Fibroblast of lung (primary cell): ENCODE results near the gene ATP13A4. TPM values are rescaled to one million over a fixed set of nuclear protein-coding genes. Genes with fewer than 3 reads are reported as not detected.
"Not testable (repeated sequence)": the region's sequence is repeated elsewhere in the genome, so short reads cannot be mapped to it uniquely, and the experiment has no call there.

Experiments used
- DNase-seq, 2 donors: peaks; one replicate each; pipeline versions ENCODE4 v3.0.0 to v3.0.0-alpha.2; 2010; ENCODE audit warnings: low read depth in 2 of 2
- H2AFZ ChIP-seq: 2 replicates; pipeline ENCODE4 v1.5.1; 2012; ENCODE audit warnings: low read length, control low read depth, inconsistent platforms
- H3K27ac ChIP-seq: 2 replicates; pipeline ENCODE4 v1.5.1; 2011; ENCODE audit warnings: low read length, control low read depth; ENCODE audit not compliant: insufficient read depth
- H3K27me3 ChIP-seq: 2 replicates; pipeline ENCODE4 v1.5.1; 2011; ENCODE audit warnings: mild to moderate bottlenecking, low read length; ENCODE audit not compliant: control insufficient read depth, insufficient read depth
- H3K36me3 ChIP-seq: 2 replicates; pipeline ENCODE4 v1.5.1; 2011; ENCODE audit warnings: low read length; ENCODE audit not compliant: control insufficient read depth, insufficient read depth
- H3K4me1 ChIP-seq: 2 replicates; pipeline ENCODE4 v1.5.1; 2011; ENCODE audit warnings: low read length; ENCODE audit not compliant: control insufficient read depth, insufficient read depth; ENCODE audit errors: extremely low read depth
- H3K4me2 ChIP-seq: 2 replicates; pipeline ENCODE4 v1.5.1; 2011; ENCODE audit warnings: low read length, control low read depth; ENCODE audit not compliant: insufficient read depth; ENCODE audit errors: extremely low read depth
- H3K4me3 ChIP-seq, 4 experiments: fragments of 200-600 bp in 1 of 4; sonication (generic) in 1 of 4; replicated peaks in 1 of 4; 2 replicates each; pipeline ENCODE4 v1.5.1; 2011 to 2016; ENCODE audit warnings: low read length in 4 of 4, low read depth in 3 of 4, mild to moderate bottlenecking in 3 of 4, control low read depth in 2 of 4, inconsistent platforms in 1 of 4, mixed read lengths in 1 of 4; ENCODE audit not compliant: insufficient read depth in 1 of 4; ENCODE audit errors: control extremely low read depth in 1 of 4
- H3K79me2 ChIP-seq: 2 replicates; pipeline ENCODE4 v1.5.1; 2012; ENCODE audit warnings: mild to moderate bottlenecking, low read length, inconsistent platforms; ENCODE audit not compliant: control insufficient read depth, insufficient read depth
- H3K9ac ChIP-seq: 2 replicates; pipeline ENCODE4 v1.5.1; 2011; ENCODE audit warnings: mild to moderate bottlenecking, low read length, control low read depth; ENCODE audit not compliant: insufficient read depth
- H3K9me3 ChIP-seq: 2 replicates; pipeline ENCODE4 v1.5.1; 2012; ENCODE audit warnings: low read depth, low read length; ENCODE audit not compliant: control insufficient read depth, insufficient read depth
- H4K20me1 ChIP-seq: 2 replicates; pipeline ENCODE4 v1.5.1; 2011; ENCODE audit warnings: low read length; ENCODE audit not compliant: control insufficient read depth, insufficient read depth; ENCODE audit errors: extremely low read depth
- CTCF ChIP-seq, 2 donors: IDR thresholded peaks in 1 of 2; conservative IDR thresholded peaks in 1 of 2; 1 replicate in 1 of 2; 2 replicates in 1 of 2; pipeline ENCODE4 v1.5.1; 2011 to 2012; ENCODE audit warnings: low read length in 2 of 2, control low read depth in 1 of 2, inconsistent platforms in 1 of 2, low read depth in 1 of 2, mild to moderate bottlenecking in 1 of 2
- EZH2 ChIP-seq: IDR thresholded peaks from 2 replicates; pipeline ENCODE4 v1.5.1; 2012; ENCODE audit warnings: low read length, control low read depth, mild to moderate bottlenecking; ENCODE audit errors: missing control alignments
- polyA plus RNA-seq, 2 donors: library from polyadenylated mRNA; depleted of rRNA in 1 of 2; stranded (reverse) in 1 of 2; unstranded in 1 of 2; fragments of >200 nt; gene quantifications; 2 replicates each; pipeline ENCODE4 v1.2.1, GENCODE V29; 2011 to 2012; ENCODE audit warnings: missing spikeins in 1 of 2
- total RNA-seq: library from RNA; depleted of rRNA; stranded (reverse); fragments of >200 nt; gene quantifications from 2 replicates; pipeline ENCODE4 v1.2.1, GENCODE V29; 2014

ATP13A4 gene
- total and polyA plus RNA-seq, 2 donors (not counting 1 experiment from before 2014, with no cell fraction given) = 0.01 to 0.33 TPM

GRCh38 chr3:193544289-193544688 is 10.4 kb downstream of the ATP13A4 start:
- no peaks in the 10 kb centered on the region for H3K36me3 ChIP-seq
- H3K79me2 ChIP-seq = no peaks in the 10 kb centered on the region
- H3K27ac ChIP-seq = no peak overlapping the region
- no peak overlapping the region for H3K9ac ChIP-seq
- no peak overlapping the region for H2AFZ ChIP-seq
- TF ChIP-seq CTCF (conservative IDR thresholded peaks at IDR 0.05 in 1 of 2, IDR thresholded peaks at IDR 0.05 in 1 of 2; ENCODE audit: low read depth in 1 of 2, low read length in 2 of 2) = no peak
- no peak for TF ChIP-seq EZH2
- no peak for DNase-seq
- H3K4me1 ChIP-seq = no peaks in the 10 kb centered on the region
- H3K4me3 ChIP-seq = no peak overlapping the region
- no peak overlapping the region for H3K4me2 ChIP-seq
- H4K20me1 ChIP-seq = no peaks in the 10 kb centered on the region
- H3K27me3 ChIP-seq = no peaks in the 10 kb centered on the region
- no peaks in the 10 kb centered on the region for H3K9me3 ChIP-seq

- H3K27ac ChIP-seq = no peak overlapping the region
- no peaks in the 10 kb centered on the region for H3K27me3 ChIP-seq
- no peaks in the 10 kb centered on the region for H3K4me1 ChIP-seq
- H4K20me1 ChIP-seq = no peaks in the 10 kb centered on the region
- H2AFZ ChIP-seq = no peak overlapping the region
- H3K36me3 ChIP-seq = no peaks in the 10 kb centered on the region
- no peak for TF ChIP-seq CTCF (conservative IDR thresholded peaks at IDR 0.05 in 1 of 2, IDR thresholded peaks at IDR 0.05 in 1 of 2; ENCODE audit: low read depth in 1 of 2, low read length in 2 of 2)
- no peak for TF ChIP-seq EZH2
- H3K9ac ChIP-seq = no peak overlapping the region
- no peak for DNase-seq
- no peaks in the 10 kb centered on the region for H3K9me3 ChIP-seq
- no peak overlapping the region for H3K4me2 ChIP-seq
- H3K79me2 ChIP-seq = no peaks in the 10 kb centered on the region
- no peak overlapping the region for H3K4me3 ChIP-seq
Observed at GRCh38 chr3:193530231-193531165, 24.2 kb downstream of the ATP13A4 start.

GRCh38 chr3:193526085-193526484 is 28.6 kb downstream of the ATP13A4 start:
- H3K4me1 ChIP-seq, H3K9me3 ChIP-seq, H3K4me3 ChIP-seq, H2AFZ ChIP-seq, H3K9ac ChIP-seq, H3K27ac ChIP-seq, H3K36me3 ChIP-seq, H4K20me1 ChIP-seq, H3K79me2 ChIP-seq, H3K4me2 ChIP-seq, H3K27me3 ChIP-seq, DNase-seq: not testable (repeated sequence)
